K562 (cell line): Measurements from ENCODE around the gene MAGI2. TPM values are rescaled to one million over a fixed set of nuclear protein-coding genes. Genes with fewer than 3 reads are reported as not detected.

Experiments
- ADNP ChIP-seq: fragments of 200-800 bp; sonication (Bioruptor generic); IDR thresholded peaks from 2 replicates; pipeline ENCODE4 v1.6.1; 2016; ENCODE audit warnings: missing genetic modification characterization, missing compliant biosample characterization
- CHD7 ChIP-seq: fragments of 200-600 bp; sonication (generic); IDR thresholded peaks from one replicate; pipeline ENCODE4 v1.6.1; 2012; ENCODE audit warnings: mild to moderate bottlenecking, low read depth, low read length, inconsistent platforms
- EHMT2 ChIP-seq: fragments of 450-650 bp; IDR thresholded peaks from 2 replicates; pipeline ENCODE4 v1.6.1; 2018; ENCODE audit warnings: antibody characterized with exemption
- NFE2 ChIP-seq: IDR thresholded peaks from 2 replicates; pipeline ENCODE4 v1.6.1; 2014; ENCODE audit warnings: antibody characterized with exemption, low read depth
- NFE2L1 ChIP-seq: fragments of 450-650 bp; IDR thresholded peaks from 2 replicates; pipeline ENCODE4 v1.6.1; 2016; ENCODE audit warnings: missing genetic modification characterization, low read depth, mild to moderate bottlenecking, missing compliant biosample characterization, moderate library complexity, borderline replicate concordance
- polyA plus RNA-seq, 8 experiments: library from polyadenylated mRNA; depleted of rRNA in 4 of 8; stranded (reverse) in 5 of 8; unstranded in 3 of 8; fragments of >200 nt; fragmentation: Nextera tagmentation in 2 of 8; fragmentation: Illumina TruSeq in 1 of 8; extraction: Ambion mirVana in 2 of 8; extraction: Trizol in 1 of 8; gene quantifications; 2 replicates each; pipeline versions ENCODE4 v1.2.1 to v1.2.3, GENCODE V29; 2011 to 2014; ENCODE audit warnings: inconsistent platforms in 1 of 8, missing spikeins in 1 of 8
- total RNA-seq, 7 experiments: library from RNA; depleted of rRNA in 6 of 7; stranded (reverse); fragments of >200 nt in 6 of 7; fragmentation: Illumina TruSeq in 2 of 7; extraction: Trizol in 2 of 7; gene quantifications; 2 replicates each; pipeline versions ENCODE4 v1.2.1 to v1.2.3, GENCODE V29; 2011 to 2021; ENCODE audit warnings: low replicate concordance in 1 of 7

The MAGI2 gene
- total and polyA plus RNA-seq, 9 of the 15 experiments (the other 6 are each of a cell fraction or from before 2014, with no cell fraction given) = 0.27 to 1.4 (median 0.70) TPM

- TF ChIP-seq CHD7 (no peak), NFE2L1 (tag) (peak; percentile 33; the same call in 1 of the 2 replicates), EHMT2 (no peak), ADNP (tag) (no peak), NFE2 (0 out of 2 replicates have a peak, but pooled peaks have one; percentile 12)
These were observed 1036.2 kb downstream of the MAGI2 start (continued) for GRCh38 chr7:78417180-78417853.
